Gastrocnemius medialis (tissue), 4 donors: ENCODE data around the gene KIFBP.

Experiments
- CTCF ChIP-seq, 5 experiments: fragments of 450-650 bp in 3 of 5; fragments of 200-600 bp in 2 of 5; sonication (generic) in 2 of 5; IDR thresholded peaks in 4 of 5; conservative IDR thresholded peaks in 1 of 5; 1 replicate in 4 of 5; 2 replicates in 1 of 5; pipeline ENCODE4 v1.5.1; 2016 to 2019; ENCODE audit warnings: antibody characterized with exemption in 5 of 5, mild to moderate bottlenecking in 3 of 5, moderate library complexity in 3 of 5
- POLR2A ChIP-seq, 2 donors: fragments of 450-650 bp; IDR thresholded peaks; one replicate each; pipeline ENCODE4 v1.6.1; 2017; ENCODE audit warnings: antibody characterized with exemption in 2 of 2, mild to moderate bottlenecking in 2 of 2, moderate library complexity in 2 of 2

- TF ChIP-seq POLR2A (IDR thresholded peaks at IDR 0.05) (no peak), CTCF (IDR thresholded peaks at IDR 0.05 in 4 of 5, conservative IDR thresholded peaks at IDR 0.05 in 1 of 5) (no peak)
These were observed 17.3 kb downstream of the KIFBP start for GRCh38 chr10:69005704-69006485.
